Raji (cell line): ENCODE data around the gene CFL2.

Source experiments
- POLR2A ChIP-seq: IDR thresholded peaks from 2 replicates; pipeline ENCODE4 v1.6.1; 2011; ENCODE audit warnings: low read depth, low read length, control low read depth; ENCODE audit not compliant: insufficient read depth

The CFL2 gene

GRCh38 chr14:34660796-34661195, 53.6 kb downstream of the CFL2 start:
- no peak for TF ChIP-seq POLR2A
